Activated T-cell treated with anti-CD3 and anti-CD28 coated beads for 4 hours (primary cell): ENCODE measurements around the gene MTIF2.
"Not testable (repeated sequence)": the region's sequence is repeated elsewhere in the genome, so short reads cannot be mapped to it uniquely, and the experiment has no call there.

ENCODE experiments used
- DNase-seq: peaks from one replicate; pipeline ENCODE4 v3.0.0-alpha.2; 2020

The MTIF2 gene

GRCh38 chr2:55186837-55187236 lies 82.2 kb downstream of the MTIF2 start:
- DNase-seq, result not testable (repeated sequence)
